Measurements from ENCODE around the gene PRKAA2.

The PRKAA2 gene

DNA sequence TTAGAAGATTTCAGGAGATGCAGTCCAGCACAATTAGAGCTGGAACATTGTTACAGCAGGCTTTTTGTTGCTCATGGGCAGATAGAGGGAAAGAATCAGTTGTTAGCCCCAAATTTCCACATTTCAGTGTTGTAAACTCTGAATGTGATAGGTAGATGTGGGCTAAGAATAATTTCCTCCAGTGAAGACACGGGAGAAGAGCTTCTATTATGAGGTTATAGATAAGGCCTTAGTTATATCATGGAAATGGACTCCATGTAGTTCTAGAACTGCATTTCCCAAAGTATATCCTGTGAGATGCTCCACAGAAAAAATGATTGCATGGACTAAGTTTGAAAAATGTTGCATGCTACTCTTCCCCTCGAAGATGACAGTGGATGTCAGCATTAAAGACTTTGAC is 64.9 kb downstream of the PRKAA2 start:
- Histone ChIP-seq H3K27me3 (ENCODE audit: control insufficient read depth in 1 of 2, insufficient read depth in 2 of 2, low read length in 2 of 2) (peaks cover 0 to 4% of the 10 kb centered on the region in 2 donors), H3K4me3 (ENCODE audit: low read depth in 1 of 2, low read length in 2 of 2) (no peak overlapping the region), H3K9me3 (ENCODE audit: control insufficient read depth in 1 of 2, low read length in 2 of 2) (no peaks in the 10 kb centered on the region), H3K36me3 (ENCODE audit: control insufficient read depth in 1 of 2, insufficient read depth in 2 of 2, low read length in 2 of 2) (no peaks in the 10 kb centered on the region), H3K9ac (ENCODE audit: low read depth in 1 of 2, low read length in 2 of 2) (no peak overlapping the region), H3K4me1 (ENCODE audit: control insufficient read depth in 1 of 2, insufficient read depth in 2 of 2, low read length in 2 of 2) (no peaks in the 10 kb centered on the region), H3K27ac (ENCODE audit: low read depth, low read length) (no peak overlapping the region)

DNA sequence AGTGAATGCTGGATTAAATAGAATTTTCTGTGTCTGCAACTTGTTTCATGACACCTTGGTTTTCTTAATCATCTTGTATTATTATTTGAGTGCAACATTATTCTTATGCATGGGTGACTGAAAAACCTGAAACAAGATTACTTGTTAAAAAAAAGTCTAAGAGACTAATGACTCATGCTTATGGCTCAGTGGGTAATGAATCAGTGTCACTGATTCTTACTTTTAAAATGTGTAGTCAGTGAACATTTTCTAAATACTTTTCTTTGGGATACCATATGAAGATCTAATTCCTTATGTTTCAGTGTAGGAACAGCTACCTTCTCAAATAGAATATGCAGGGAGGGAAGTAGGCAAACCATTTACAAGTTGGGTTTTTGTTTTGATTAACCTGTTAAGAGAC is 65.5 kb downstream of the PRKAA2 start:
- H3K27me3 ChIP-seq (ENCODE audit: control insufficient read depth in 1 of 2, insufficient read depth in 2 of 2, low read length in 2 of 2): peaks cover 0 to 4% of the 10 kb centered on the region in 2 donors
- H3K9ac ChIP-seq (ENCODE audit: low read depth in 1 of 2, low read length in 2 of 2): no peak overlapping the region
- no peak overlapping the region for H3K27ac ChIP-seq (ENCODE audit: low read depth, low read length)
- no peaks in the 10 kb centered on the region for H3K4me1 ChIP-seq (ENCODE audit: control insufficient read depth in 1 of 2, insufficient read depth in 2 of 2, low read length in 2 of 2)
- H3K9me3 ChIP-seq (ENCODE audit: control insufficient read depth in 1 of 2, low read length in 2 of 2): no peaks in the 10 kb centered on the region
- H3K4me3 ChIP-seq (ENCODE audit: low read depth in 1 of 2, low read length in 2 of 2): no peak overlapping the region
- H3K36me3 ChIP-seq (ENCODE audit: control insufficient read depth in 1 of 2, insufficient read depth in 2 of 2, low read length in 2 of 2): no peaks in the 10 kb centered on the region

DNA sequence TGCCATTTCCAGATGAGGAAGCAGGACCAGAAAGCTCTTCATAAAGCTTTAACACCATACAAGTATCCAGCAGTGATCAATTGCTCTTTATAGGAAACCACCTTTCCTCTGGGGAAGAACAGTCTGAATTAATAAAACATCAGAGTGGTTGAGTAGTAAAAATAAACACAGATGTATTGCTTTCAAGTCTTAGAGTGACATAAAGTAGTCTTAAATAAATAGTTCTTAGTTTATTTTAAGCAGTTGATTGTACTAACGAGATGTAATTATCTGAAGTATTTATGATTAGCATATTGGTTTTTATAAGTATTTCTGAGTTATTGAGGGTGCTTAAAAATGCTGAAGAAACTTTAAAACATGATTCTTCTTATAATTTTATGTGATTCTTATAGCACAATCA is 67.0 kb downstream of the PRKAA2 start:
- Histone ChIP-seq H3K9ac (ENCODE audit: low read depth in 1 of 2, low read length in 2 of 2) (no peak overlapping the region), H3K27ac (ENCODE audit: low read depth, low read length) (no peak overlapping the region), H3K4me1 (ENCODE audit: control insufficient read depth in 1 of 2, insufficient read depth in 2 of 2, low read length in 2 of 2) (no peaks in the 10 kb centered on the region), H3K36me3 (ENCODE audit: control insufficient read depth in 1 of 2, insufficient read depth in 2 of 2, low read length in 2 of 2) (no peaks in the 10 kb centered on the region), H3K4me3 (ENCODE audit: low read depth in 1 of 2, low read length in 2 of 2) (no peak overlapping the region), H3K9me3 (ENCODE audit: control insufficient read depth in 1 of 2, low read length in 2 of 2) (no peaks in the 10 kb centered on the region), H3K27me3 (ENCODE audit: control insufficient read depth in 1 of 2, insufficient read depth in 2 of 2, low read length in 2 of 2) (peaks cover 0 to 4% of the 10 kb centered on the region in 2 donors)

DNA sequence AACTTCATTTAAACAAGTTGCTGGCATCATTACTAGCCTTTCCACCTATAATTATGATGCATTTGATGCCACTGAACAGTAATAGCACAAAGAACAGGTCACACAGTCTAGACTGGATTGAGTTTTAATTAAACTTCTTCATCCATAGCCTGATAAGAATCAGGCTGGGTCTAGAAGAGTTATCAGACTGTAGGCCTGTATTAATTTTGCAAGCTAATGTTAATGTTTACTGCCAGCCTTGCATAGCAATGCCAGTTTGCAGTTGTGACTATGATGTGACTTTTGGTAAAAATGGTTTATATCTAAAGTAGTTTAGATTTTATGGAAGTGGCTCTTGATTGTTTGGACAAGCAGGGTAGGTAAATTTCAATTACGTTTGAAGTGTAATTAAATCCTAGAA is 68.0 kb downstream of the PRKAA2 start:
- Histone ChIP-seq H3K27ac (ENCODE audit: low read depth, low read length) (no peak overlapping the region), H3K27me3 (ENCODE audit: control insufficient read depth in 1 of 2, insufficient read depth in 2 of 2, low read length in 2 of 2) (peaks cover 0 to 4% of the 10 kb centered on the region in 2 donors), H3K4me3 (ENCODE audit: low read depth in 1 of 2, low read length in 2 of 2) (no peak overlapping the region), H3K9me3 (ENCODE audit: control insufficient read depth in 1 of 2, low read length in 2 of 2) (no peaks in the 10 kb centered on the region), H3K9ac (ENCODE audit: low read depth in 1 of 2, low read length in 2 of 2) (no peak overlapping the region), H3K36me3 (ENCODE audit: control insufficient read depth in 1 of 2, insufficient read depth in 2 of 2, low read length in 2 of 2) (no peaks in the 10 kb centered on the region), H3K4me1 (ENCODE audit: control insufficient read depth in 1 of 2, insufficient read depth in 2 of 2, low read length in 2 of 2) (no peaks in the 10 kb centered on the region)

DNA sequence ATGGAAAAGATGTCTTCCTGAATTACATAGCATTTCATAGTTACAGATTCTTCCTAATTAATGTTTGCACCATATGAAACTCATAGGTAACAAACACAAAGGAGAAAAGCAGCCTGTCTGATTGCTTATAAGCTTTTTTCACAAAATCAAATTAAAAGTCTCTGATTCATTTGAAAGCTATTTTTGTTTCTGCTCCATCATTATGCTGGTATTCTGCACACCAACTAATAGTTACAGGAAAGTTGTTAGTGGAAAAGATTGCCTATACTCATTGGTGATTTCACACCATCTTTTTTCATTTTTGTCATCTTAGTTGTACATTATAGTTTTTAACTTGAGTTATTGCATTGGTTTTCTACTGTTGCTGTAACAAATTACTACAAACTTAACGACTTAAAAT is 70.0 kb downstream of the PRKAA2 start:
- Histone ChIP-seq H3K4me1 (ENCODE audit: control insufficient read depth in 1 of 2, insufficient read depth in 2 of 2, low read length in 2 of 2) (no peaks in the 10 kb centered on the region), H3K9ac (ENCODE audit: low read depth in 1 of 2, low read length in 2 of 2) (no peak overlapping the region), H3K27ac (ENCODE audit: low read depth, low read length) (no peak overlapping the region), H3K36me3 (ENCODE audit: control insufficient read depth in 1 of 2, insufficient read depth in 2 of 2, low read length in 2 of 2) (no peaks in the 10 kb centered on the region), H3K9me3 (ENCODE audit: control insufficient read depth in 1 of 2, low read length in 2 of 2) (no peaks in the 10 kb centered on the region), H3K27me3 (ENCODE audit: control insufficient read depth in 1 of 2, insufficient read depth in 2 of 2, low read length in 2 of 2) (peaks cover 0 to under 1% of the 10 kb centered on the region in 2 donors), H3K4me3 (ENCODE audit: low read depth in 1 of 2, low read length in 2 of 2) (no peak overlapping the region)

DNA sequence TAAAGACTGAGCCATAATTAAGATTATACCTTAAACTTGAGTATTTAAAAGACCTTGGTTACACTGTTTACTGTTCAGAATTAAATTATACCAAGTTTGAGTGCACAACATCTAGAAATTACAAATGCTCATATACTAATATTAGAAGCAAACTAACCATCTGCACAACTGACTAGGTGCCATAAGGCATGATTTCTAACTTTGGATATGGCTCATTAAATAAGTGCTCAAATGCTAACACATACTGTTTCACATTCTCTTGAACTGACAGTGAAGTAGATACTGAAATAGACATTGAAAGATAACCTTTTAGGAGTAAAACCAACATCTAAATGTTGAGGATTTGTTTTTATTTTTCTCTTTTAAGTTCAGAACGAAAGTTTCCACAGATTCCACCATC is 74.1 kb downstream of the PRKAA2 start:
- H3K4me3 ChIP-seq (ENCODE audit: low read depth in 1 of 2, low read length in 2 of 2): no peak overlapping the region
- H3K4me1 ChIP-seq (ENCODE audit: control insufficient read depth in 1 of 2, insufficient read depth in 2 of 2, low read length in 2 of 2): no peaks in the 10 kb centered on the region
- H3K9ac ChIP-seq (ENCODE audit: low read depth in 1 of 2, low read length in 2 of 2): no peak overlapping the region
- no peak overlapping the region for H3K27ac ChIP-seq (ENCODE audit: low read depth, low read length)
- no peaks in the 10 kb centered on the region for H3K27me3 ChIP-seq (ENCODE audit: control insufficient read depth in 1 of 2, insufficient read depth in 2 of 2, low read length in 2 of 2)
- H3K36me3 ChIP-seq (ENCODE audit: control insufficient read depth in 1 of 2, insufficient read depth in 2 of 2, low read length in 2 of 2): no peaks in the 10 kb centered on the region
- H3K9me3 ChIP-seq (ENCODE audit: control insufficient read depth in 1 of 2, low read length in 2 of 2): no peaks in the 10 kb centered on the region

DNA sequence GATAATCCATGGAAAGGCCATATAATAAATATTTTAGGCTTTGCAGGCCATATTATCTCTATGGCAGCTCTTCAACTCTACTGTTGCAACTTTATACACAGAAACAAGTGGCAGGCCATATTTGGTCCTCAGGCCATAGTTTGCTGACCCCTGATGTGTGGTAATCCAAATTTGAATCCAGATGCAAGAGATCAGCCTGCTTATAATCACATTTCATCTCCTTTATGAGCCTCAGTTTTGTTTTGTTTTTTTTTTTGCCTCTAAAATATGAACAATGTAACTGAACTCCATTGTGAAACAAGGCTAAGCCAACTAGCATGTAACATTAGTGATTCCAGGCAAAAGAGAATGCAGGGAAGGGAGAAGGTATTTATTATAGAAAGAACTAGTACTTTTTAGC is 81.6 kb downstream of the PRKAA2 start:
- no peak overlapping the region for H3K27ac ChIP-seq (ENCODE audit: low read depth, low read length)
- no peak overlapping the region for H3K4me3 ChIP-seq (ENCODE audit: low read depth in 1 of 2, low read length in 2 of 2)
- H3K27me3 ChIP-seq (ENCODE audit: control insufficient read depth in 1 of 2, insufficient read depth in 2 of 2, low read length in 2 of 2): peaks cover 7 to 9% of the 10 kb centered on the region in 2 donors
- no peaks in the 10 kb centered on the region for H3K4me1 ChIP-seq (ENCODE audit: control insufficient read depth in 1 of 2, insufficient read depth in 2 of 2, low read length in 2 of 2)
- no peaks in the 10 kb centered on the region for H3K36me3 ChIP-seq (ENCODE audit: control insufficient read depth in 1 of 2, insufficient read depth in 2 of 2, low read length in 2 of 2)
- H3K9me3 ChIP-seq (ENCODE audit: control insufficient read depth in 1 of 2, low read length in 2 of 2): no peaks in the 10 kb centered on the region
- no peak overlapping the region for H3K9ac ChIP-seq (ENCODE audit: low read depth in 1 of 2, low read length in 2 of 2)

DNA sequence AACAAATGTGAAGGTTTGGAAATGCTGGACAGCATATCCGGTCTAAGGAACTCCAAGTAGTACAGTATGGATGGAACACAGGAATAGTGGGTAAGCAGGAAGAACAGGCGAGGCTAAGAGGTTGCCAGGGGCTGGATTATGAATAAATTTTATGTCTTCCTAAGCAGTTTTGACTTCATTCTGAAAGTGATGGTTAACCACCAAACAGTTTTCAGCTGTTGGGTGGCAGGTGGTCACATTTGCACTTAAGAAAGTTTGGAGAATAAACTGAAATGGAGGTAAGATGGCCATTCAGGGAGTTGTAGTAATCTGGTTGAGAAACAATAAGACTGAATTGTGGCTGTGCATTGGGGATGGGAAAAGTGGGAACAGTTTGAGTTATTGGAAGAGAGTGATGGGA is 83.8 kb downstream of the PRKAA2 start:
- Histone ChIP-seq H3K4me1 (ENCODE audit: control insufficient read depth in 1 of 2, insufficient read depth in 2 of 2, low read length in 2 of 2) (no peaks in the 10 kb centered on the region), H3K36me3 (ENCODE audit: control insufficient read depth in 1 of 2, insufficient read depth in 2 of 2, low read length in 2 of 2) (no peaks in the 10 kb centered on the region), H3K9me3 (ENCODE audit: control insufficient read depth in 1 of 2, low read length in 2 of 2) (no peaks in the 10 kb centered on the region), H3K27ac (ENCODE audit: low read depth, low read length) (no peak overlapping the region), H3K9ac (ENCODE audit: low read depth in 1 of 2, low read length in 2 of 2) (no peak overlapping the region), H3K4me3 (ENCODE audit: low read depth in 1 of 2, low read length in 2 of 2) (no peak overlapping the region), H3K27me3 (ENCODE audit: control insufficient read depth in 1 of 2, insufficient read depth in 2 of 2, low read length in 2 of 2) (peaks cover 9 to 10% of the 10 kb centered on the region in 2 donors)

DNA sequence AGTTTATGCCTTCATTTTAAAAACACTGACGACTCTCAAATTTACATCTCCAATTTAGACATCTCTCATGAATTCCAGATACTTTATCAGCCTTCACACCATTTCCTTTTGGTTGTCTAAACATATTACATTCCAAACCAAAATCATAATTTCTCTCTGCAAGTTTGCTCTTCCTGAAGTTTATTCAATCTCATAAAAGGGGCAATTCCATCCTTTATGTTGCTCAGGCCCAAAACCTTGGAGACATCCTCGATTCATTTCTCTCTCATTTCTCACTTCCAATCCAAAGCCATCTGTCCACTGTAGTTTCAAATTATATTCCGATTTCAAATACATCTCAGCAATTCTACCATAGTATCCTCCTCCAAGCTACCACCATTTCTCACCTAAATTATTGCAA is 100.1 kb downstream of the PRKAA2 start:
- Histone ChIP-seq H3K9ac (ENCODE audit: low read depth in 1 of 2, low read length in 2 of 2) (no peak overlapping the region), H3K36me3 (ENCODE audit: control insufficient read depth in 1 of 2, insufficient read depth in 2 of 2, low read length in 2 of 2) (no peaks in the 10 kb centered on the region), H3K4me3 (ENCODE audit: low read depth in 1 of 2, low read length in 2 of 2) (no peak overlapping the region), H3K4me1 (ENCODE audit: control insufficient read depth in 1 of 2, insufficient read depth in 2 of 2, low read length in 2 of 2) (no peaks in the 10 kb centered on the region), H3K9me3 (ENCODE audit: control insufficient read depth in 1 of 2, low read length in 2 of 2) (no peaks in the 10 kb centered on the region), H3K27ac (ENCODE audit: low read depth, low read length) (no peak overlapping the region), H3K27me3 (ENCODE audit: control insufficient read depth in 1 of 2, insufficient read depth in 2 of 2, low read length in 2 of 2) (peaks cover 9 to 14% of the 10 kb centered on the region in 2 donors)

DNA sequence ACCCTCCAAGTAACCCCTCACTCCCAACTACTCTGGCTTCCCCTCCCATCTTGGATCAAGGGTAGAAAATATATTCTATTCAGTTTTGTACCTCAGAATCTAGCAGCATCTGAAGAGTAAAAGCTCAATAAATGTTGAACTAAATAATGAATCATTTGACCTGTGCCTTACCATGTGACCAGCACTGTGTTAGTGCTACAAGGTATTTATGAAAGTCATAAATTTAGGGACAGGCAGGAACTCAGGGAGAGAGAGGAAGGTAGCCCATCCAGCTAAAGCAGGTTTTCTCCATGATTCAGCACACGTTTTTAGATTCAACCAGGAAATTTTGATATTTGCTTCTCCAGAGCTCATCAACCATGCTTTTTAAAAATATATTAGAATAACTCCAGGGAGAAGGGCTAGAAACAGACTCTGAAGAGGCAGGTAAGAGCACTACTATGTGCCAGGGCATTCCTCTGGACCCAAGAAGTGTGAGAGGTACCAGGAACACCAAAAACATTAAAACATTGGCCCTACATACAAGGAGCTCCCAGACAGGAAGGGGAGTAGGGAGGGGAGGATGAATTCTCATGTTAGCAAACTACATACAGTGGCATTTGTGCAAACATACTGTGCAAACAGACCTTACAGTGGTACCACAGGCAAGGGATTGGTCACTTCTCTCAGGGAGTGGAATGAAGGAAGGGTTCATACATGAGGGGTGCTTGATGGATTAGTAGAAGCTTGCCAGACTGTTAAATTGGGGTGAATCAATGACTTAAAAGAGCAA is 109.8 kb downstream of the PRKAA2 start:
- Histone ChIP-seq H3K27ac (ENCODE audit: low read depth, low read length) (no peak overlapping the region), H3K9ac (ENCODE audit: low read depth in 1 of 2, low read length in 2 of 2) (no peak overlapping the region), H3K4me3 (ENCODE audit: low read depth in 1 of 2, low read length in 2 of 2) (no peak overlapping the region), H3K27me3 (ENCODE audit: control insufficient read depth in 1 of 2, insufficient read depth in 2 of 2, low read length in 2 of 2) (peaks cover 12 to 49% of the 10 kb centered on the region in 2 donors), H3K4me1 (ENCODE audit: control insufficient read depth in 1 of 2, insufficient read depth in 2 of 2, low read length in 2 of 2) (no peaks in the 10 kb centered on the region), H3K36me3 (ENCODE audit: control insufficient read depth in 1 of 2, insufficient read depth in 2 of 2, low read length in 2 of 2) (no peaks in the 10 kb centered on the region), H3K9me3 (ENCODE audit: control insufficient read depth in 1 of 2, low read length in 2 of 2) (no peaks in the 10 kb centered on the region)

Data from duodenal mucosa (tissue), 2 donors.